T-helper 1 cell treated with Interleukin-12 subunit alpha and Interleukin-12 subunit beta and Interleukin-4 antibody, amounts not matched to agents 30 ng/mL and 1 ng/mL, for 36 hours (primary cell): ENCODE measurements around the gene DMD. TPM values are rescaled to one million over a fixed set of nuclear protein-coding genes. Genes with fewer than 3 reads are reported as not detected.
"Not testable (repeated sequence)": the region's sequence is repeated elsewhere in the genome, so short reads cannot be mapped to it uniquely, and the experiment has no call there.

Experiments used
- intact Hi-C: fragments of 100-400 bp; cut with micrococcal nuclease; formaldehyde crosslinking; loops from one replicate; pipeline ENCODE4 v1.15.1; 2024
- total RNA-seq: library from RNA; stranded (reverse); gene quantifications from 2 replicates; pipeline ENCODE4 v1.2.3, GENCODE V29; 2022

The DMD gene
- total RNA-seq, 1 donor from 2014 or later = 18.1 TPM

DNA sequence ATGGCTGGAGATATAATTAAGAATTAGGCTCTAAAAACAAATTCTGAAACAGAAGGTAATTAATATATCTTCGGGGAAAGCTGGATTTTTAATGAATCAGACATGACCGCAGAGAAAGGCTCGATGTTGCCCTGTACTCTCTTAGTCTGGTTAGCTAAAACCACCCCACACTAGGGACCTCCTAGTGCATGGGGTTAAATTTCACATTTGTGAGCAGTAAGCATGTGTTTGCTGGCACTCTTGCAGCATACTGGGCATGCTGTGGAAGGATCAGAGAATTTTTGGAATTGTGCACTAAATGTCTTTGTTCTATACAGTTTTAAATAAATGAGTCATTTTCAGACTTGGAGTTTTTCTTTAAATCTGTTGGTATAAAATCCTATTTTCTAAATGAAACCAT lies 1663.9 kb downstream of the DMD start:
- intact Hi-C loops = no loop called here

DNA sequence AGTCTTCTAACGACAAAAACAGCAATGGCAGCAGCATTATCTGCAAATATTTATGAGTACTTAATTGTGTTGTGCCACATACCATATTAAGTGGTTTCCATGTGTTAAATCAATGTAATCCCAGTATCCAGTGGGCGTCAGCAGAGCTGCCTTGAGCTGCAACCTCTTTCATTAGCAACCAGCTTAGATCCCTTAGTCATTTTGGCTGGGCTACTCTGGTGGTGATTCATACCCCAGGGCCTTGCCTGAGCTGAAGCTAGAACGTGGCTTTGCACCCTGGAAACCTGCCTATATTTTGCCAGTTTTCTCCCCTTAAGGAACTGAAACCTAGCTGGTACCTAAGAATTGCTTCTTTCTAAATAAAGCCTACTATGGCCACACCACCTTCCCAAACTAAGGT lies 1665.2 kb downstream of the DMD start:
- intact Hi-C loops = no loop called here

DNA sequence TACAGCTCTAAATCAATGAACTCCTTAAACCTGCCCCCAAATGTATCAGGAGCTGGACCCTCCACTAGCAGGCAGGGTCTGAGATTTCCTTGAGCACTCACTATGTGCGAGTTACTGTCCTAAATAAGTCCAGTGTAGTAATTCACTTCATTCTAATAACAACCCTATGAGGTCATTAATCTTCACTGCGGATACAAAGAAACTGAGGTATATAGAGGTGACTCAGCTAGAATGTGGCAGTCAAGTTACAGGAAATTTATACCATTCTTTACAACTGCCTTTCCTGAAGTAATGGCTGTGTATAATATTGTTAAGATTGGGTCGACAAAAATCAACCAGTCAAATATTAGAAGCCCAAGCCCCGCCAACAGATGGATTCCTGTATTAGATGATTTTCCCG lies 1665.6 kb downstream of the DMD start:
- intact Hi-C loops = no loop called here

DNA sequence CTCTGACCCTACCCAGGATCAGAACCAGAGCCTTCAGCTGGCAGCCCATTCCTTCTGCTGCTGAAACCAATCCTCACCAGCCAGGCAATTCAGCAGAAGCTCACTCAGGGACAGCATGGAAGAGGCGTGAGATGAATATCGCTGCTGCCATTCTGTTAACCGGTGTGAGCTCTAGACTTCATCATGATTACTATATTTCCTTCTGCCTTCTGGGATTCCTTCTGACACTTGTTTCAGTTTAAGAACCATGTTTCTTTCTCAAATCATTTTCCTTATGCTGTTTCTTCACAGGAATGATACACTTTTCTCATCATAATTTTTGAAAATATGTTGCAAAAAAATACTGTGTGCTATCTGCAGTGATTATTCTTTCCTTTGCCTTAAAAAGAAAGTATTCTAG lies 1666.2 kb downstream of the DMD start:
- intact Hi-C loops = no loop called here

DNA sequence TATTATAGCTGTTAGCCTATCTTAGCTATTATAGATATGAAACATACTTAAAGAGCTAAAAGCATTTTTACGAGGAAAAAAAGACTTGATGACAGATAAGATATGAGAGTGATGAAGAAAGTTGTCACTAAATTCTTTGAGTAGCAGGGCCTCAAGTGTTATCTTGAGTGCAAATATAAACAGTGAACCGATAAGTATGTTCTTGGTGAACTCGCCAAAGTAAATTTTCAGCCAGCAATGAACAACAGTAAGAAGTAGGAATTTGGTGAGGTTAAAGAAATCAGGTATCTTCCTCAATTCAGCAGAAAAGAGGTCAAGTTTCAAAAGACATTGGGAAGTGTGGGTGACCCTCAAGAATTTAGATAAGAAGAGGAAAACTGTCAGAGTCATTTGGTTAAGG lies 1667.7 kb downstream of the DMD start:
- intact Hi-C loops = no loop called here

DNA sequence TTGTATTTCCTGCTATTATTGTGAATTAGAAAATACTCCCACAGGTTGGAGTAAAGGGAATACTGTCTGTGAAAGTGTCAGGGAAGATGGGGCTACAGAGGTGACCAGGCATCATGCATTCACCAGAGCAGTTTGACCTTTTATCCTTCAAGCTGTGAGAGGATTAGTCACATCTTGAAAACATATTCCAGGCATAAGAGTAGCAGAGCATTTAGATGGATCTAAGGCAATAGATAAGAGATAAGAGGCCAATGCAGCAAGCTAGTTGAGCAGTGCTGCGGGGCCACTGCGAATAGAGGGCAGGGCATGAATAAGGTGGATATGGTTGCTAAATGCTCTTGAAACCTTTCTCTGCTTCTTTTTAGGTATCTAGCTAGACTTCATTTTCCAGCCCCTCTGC lies 1668.8 kb downstream of the DMD start:
- intact Hi-C loops = no loop called here

DNA sequence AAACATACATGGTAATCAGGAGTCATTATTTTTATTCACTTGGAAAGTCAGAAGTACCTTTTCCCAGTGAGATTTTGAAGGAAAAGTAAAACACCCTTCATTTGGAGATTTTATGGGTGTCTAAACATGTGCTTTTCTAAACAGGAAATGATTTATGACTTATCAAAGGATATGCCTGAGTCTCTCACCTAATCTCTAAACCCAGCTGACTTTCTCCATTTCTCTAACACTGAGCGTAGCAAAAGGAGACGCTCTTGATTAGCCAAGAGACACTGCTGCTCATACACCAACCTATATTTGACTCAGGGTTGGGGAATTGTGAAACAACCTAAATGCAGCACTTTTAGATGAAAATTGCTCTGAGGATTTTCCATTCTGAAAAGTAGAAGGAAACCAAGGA lies 1671.0 kb downstream of the DMD start:
- intact Hi-C loops = no loop called here

DNA sequence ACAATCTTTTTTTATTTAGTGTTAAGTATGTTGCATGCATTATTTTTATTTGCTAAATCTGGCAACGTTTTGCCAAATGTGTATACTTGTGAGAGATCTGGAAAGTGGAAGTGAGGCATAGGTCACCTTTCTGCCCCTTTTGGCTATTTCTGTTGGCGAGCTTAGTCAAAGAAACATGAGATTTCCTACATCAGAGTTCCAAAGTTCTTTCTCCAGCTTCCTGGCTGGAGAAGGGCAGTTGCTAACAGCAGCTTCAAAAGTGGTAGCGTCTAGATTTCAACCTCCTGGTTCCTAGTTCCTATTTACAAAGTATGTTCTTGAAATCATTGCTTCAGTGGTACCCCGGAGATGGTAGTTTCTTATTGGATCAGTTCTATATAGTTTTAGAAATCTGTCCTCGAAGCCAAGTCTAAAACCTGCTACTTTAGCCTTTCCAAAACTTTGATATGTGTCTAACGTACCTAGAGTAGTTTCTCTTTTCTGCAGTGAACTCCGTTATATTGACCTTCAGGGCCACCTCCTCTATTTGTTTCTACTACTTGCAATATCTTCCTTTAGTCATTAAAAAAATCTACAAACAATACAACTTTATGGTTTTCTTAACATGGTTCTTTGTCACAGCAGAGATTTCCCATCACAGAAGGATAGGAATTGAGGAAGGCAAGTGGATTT lies 1683.8 kb downstream of the DMD start:
- intact Hi-C loops = no loop called here

DNA sequence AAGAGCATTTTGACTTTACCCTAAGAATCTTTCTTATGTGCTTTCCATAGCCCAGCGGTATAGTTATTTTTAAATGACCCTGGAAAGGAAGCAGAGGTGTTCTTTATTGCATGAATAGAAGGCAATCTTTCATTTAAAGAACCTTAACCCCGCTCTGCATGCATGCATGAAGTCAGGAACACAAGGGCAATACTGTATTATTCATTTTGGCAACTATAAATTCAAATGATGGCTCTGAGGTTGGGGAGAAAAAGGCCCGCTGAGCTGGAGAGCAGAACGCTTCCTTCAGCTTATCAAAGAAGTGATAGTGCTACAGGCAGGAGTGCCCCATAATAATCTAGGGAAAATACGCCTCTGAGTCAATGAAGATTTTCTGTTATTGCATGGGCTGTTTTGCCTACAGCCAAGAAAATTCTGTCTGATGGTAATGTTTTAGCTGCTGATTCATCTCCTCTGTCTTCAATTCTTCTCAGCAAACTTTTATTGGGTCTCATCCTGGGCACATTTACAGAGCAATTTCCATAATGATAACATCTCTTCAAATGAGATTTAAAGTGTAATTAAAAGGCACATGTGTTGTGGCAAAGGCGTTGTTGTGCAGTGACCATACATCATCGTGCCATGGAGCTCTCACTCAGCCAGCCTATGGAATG lies 1687.3 kb downstream of the DMD start:
- intact Hi-C loops = no loop called here

DNA sequence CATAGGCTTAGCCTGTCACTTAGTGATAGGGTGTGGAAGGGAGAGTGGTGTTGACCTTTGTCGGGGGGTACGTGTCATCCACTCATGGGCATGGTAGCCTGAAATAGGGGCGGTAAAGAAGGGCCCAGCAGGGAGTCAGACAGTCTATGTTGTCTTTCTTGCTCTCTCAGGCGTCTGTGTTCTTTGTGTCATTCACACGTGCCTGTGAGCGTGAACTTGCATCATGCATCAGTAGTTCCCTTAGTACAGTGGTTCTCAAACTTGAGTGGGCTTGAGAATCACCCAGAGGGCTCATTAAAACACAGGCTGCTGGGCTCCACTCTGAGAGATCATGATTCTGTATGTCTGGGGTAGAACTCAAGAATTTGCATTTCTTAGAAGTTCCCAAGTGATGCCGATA lies 1688.6 kb downstream of the DMD start:
- intact Hi-C loops = no loop called here

DNA sequence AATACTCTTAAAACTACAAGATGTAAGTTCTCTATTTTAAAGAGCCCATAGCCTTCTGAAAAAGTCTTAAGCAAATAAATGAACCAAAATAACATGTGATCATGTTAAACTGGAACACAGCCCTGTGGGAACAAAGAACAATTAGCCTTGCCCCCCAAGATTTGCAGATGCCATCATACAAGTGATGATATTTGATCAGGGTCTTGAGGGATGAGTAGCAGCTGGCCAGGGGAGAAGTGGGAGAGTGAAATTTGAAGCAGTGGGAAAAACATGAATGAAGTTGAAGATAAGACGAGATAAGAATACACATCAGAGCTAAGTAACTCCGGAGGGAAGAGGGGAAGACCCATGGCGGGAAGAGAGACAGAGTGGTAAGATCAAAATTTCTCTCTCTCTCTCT lies 1689.4 kb downstream of the DMD start:
- intact Hi-C loops = no loop called here

DNA sequence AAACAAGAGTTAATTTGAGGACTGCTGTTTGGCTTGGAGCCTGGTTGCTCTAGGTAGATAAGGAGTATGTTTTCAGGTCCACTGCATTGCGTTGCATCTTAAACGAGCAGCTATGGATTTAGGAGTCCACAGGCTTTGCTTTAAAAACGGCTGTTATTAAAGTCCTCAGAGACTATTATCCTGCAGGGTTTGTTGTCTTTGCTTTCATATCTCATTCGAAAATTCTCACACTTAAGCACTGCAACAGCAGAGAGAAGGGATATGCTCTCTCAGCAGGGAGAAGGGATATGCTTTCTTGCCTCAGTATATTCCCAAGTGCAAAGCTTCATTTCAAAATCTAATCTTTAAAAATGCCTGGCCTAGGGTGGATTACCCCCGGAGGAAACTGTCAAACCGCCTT lies 1694.8 kb downstream of the DMD start:
- intact Hi-C loops = no loop called here

DNA sequence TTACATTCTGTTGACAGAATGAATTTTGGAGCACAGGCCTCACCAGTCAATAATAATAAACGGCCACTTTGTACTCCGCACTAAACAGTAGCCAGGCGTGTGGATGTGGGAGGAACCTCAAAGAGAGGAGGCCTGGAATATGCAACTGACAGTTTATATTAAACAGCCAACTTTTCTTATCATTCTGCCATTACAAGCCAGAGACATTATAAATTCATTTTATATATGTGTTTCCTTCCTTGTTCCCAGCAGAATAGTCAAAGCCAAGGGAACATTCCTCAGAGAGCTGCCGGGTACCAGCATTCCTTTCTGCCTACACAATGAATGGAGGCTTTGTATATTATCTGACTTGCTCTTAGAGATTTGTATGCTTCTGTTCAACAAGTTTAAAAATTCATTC lies 1703.0 kb downstream of the DMD start:
- intact Hi-C loops = no loop called here

DNA sequence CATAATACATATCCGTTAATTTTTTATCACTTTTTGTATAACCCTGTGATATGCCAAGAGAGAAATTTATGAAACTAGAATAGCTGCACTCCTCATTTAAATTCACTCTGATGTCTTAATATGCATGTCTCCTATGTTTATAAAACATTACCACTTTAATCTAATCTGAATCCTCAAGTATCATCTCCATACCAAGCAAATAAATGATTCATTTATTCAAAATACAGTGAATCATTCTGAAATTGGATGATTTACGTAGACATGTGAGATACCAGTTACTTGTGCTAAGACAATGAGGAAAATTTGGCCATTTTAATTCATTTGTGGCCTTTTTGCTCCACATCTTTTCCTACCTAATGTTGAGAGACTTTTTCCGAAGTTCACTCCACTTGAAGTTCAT lies 1704.4 kb downstream of the DMD start:
- intact Hi-C loops = no loop called here

DNA sequence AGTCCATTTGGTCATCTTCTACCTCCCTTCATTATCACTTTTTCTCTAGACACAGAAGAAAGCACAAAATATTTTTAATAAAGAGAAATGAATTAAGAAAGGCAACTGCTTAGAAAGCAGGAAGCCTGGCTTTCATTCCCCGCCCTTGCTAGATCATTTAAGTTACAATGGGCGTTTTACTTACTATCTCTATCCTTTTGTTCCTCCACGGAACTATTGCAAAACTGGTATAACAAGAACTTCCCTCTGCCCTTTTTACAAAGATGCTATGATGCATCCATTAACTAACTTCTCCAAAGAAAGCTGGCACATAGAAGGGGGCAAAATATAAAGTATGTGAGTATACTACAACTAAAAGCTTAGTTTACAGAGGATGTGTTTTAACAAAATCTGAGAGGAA lies 1705.0 kb downstream of the DMD start:
- intact Hi-C loops = no loop called here

DNA sequence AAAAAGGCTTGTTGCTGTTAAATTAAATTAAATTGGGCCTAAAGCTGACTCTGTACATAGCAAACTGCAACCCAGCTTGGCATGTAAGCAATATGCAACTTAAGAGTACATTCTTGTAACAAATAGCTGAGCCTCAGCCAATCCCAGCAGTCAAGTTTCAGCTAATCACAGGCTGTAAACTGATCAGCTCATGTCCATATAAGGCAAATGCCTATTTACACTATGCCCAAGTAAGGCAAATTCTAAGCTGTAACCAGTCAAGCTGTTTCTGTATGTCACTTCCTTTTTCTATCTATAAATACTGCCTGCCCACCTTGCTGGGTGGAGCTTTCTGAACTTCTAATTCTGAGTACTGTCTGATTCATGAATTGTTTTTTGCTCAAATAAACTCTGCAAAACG lies 1710.4 kb downstream of the DMD start:
- intact Hi-C loops = no loop called here

DNA sequence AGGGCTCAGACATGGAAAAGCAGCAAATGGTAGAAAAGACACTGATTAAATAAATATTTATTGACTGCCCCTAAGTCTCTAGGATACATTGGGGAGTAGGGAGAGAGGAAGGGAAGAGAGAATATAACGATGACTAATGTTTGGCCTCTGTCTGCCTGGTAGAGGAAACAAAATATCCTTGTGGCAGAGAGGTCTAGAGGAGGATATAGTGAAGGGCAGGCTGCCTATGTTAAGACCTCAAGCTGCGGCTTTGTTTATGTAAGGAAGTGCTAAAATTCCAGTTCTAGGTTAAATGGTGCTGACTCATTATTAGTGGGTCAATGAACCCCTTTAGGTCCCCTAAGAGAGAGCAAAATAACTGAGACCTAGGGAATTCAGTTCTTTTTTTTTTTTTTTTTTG lies 1712.2 kb downstream of the DMD start:
- intact Hi-C loops = no loop called here

DNA sequence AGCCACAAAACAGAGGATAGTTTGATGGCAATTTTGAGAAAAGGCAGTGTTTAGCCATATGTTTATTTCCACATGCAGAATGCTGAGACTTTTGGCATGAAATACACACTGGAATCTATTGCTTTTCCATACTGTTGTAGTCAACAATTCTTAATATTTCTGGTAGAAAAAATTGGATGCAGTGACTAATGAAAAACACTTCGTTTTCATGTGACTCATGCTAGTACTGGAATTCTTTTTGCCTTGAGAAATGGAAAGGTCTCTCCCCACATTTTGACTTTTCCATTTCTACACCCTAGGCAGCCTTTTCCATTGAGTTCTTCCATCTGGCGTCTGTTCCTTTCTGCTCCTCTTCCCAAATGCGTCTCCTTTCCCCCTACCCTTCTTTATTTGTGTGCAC lies 1714.3 kb downstream of the DMD start:
- intact Hi-C loops = no loop called here

DNA sequence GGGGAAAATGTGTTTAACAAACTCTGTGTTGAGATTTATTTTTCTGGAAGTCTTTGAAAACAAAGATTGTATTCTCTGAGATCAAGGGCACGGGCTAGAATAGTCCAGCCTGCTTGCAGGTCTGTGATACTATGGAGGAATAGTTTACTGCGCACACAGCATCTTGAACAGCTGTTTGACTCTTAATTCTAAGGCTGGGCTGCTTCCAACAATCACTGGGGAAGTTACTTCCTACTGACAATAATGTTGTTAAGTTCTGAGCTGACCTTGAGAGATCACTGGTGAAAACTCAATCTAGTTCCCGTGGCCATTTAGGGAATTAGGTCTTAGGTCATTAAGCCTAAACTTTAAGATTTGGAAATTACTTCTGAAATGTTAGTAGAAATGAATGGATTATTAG lies 1723.4 kb downstream of the DMD start:
- intact Hi-C loops = no loop called here

DNA sequence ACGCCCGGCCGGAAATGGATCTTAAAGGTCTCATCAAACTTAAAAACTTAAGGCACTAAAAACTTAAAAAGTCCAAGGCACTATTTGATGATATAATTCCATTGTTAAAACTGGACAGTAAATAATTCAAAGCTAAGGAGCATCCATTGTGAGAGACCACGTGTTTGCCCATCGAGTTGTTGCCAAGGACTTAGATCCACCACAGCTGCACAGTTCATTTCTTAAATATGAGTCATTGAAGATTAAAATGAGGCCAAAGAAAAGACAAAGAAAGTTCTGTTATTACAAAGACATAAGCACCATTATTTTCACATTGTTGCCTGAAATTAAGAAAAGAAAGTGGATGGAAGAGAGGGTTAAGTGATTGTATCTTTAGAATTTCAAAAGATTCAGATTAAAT lies 1728.0 kb downstream of the DMD start:
- intact Hi-C loops = no loop called here

DNA sequence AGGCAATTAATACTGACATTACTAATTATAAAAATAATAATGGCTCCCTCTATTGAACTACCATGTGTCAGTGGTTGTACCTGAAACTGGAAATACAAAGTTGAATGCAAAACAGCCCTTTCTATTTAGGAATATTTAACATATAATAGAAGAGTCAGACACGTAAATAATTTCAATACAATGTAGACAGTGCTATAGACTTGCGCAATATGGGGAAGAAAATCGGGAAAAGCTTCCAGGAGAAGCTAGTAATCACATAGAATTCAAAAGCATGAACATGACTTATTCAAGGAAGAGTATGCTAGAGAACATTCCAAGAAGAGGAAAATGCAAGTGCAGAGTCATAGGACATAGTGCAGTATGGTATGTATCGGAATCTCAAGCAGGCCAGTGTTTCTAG lies 1730.7 kb downstream of the DMD start:
- intact Hi-C loops = no loop called here

DNA sequence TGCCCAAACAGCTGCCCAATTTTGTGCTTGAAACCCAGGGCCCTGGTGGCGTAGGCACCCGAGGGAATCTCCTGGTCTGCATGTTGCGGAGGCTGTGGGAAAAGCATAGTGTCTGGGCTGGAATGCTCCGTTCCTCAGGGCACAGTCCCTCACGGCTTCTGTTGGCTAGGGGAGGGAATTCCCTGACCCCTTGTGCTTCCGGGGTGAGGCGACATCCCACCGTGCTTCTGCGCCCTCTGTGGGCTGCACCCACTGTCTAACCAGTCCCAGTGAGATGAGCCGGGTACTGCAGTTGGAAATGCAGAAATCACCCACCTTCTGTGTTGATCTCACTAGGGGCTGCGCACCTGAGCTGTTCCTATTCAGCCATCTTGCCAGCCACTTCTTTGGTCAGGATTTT lies 1740.1 kb downstream of the DMD start:
- intact Hi-C loops = no loop called here

DNA sequence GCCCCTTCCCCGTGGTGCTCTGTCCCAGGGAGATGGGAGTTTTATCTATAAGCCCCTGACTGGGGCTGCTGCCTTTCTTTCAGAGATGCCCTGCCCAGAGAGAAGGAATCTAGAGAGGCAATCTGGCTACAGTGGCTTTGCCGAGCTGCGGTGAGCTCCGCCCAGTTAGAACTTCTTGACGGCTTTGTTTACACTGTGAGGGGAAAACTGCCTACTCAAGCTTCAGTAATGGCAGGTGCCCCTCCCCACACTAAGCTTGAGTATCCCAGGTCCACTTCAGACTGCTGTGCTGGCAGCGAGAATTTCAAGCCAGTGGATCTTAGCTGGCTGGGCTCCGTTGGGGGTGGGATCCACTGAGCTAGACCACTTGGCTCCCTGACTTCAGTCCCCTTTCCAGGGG lies 1740.6 kb downstream of the DMD start:
- intact Hi-C loops = not testable (repeated sequence)
